Measurements from ENCODE around the gene BMI1. TPM values are rescaled to one million over a fixed set of nuclear protein-coding genes. Genes with fewer than 3 reads are reported as not detected.

Gene BMI1
- total and polyA plus RNA-seq, 2 experiments from 2014 or later: 2.3 to 10.7 TPM

DNA sequence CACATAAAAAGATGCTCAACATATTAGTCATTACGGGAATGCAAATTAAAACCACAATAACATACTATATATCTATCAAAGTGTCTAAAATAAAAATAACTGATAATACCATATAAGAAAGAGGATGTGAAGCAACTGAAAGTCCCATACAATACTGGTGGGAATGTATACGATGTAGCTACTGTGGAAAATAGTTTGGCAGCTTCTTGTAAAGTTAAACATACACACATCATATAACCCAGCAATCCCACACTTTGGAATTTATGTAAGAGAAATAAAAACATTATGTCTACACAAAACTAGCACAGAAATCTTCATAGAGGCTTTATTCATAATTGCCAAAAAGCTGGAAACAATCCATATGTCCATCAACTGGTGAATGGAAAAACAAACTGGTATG lies 15.2 kb upstream of the BMI1 start (continued):
- TF ChIP-seq, protein P1, sequence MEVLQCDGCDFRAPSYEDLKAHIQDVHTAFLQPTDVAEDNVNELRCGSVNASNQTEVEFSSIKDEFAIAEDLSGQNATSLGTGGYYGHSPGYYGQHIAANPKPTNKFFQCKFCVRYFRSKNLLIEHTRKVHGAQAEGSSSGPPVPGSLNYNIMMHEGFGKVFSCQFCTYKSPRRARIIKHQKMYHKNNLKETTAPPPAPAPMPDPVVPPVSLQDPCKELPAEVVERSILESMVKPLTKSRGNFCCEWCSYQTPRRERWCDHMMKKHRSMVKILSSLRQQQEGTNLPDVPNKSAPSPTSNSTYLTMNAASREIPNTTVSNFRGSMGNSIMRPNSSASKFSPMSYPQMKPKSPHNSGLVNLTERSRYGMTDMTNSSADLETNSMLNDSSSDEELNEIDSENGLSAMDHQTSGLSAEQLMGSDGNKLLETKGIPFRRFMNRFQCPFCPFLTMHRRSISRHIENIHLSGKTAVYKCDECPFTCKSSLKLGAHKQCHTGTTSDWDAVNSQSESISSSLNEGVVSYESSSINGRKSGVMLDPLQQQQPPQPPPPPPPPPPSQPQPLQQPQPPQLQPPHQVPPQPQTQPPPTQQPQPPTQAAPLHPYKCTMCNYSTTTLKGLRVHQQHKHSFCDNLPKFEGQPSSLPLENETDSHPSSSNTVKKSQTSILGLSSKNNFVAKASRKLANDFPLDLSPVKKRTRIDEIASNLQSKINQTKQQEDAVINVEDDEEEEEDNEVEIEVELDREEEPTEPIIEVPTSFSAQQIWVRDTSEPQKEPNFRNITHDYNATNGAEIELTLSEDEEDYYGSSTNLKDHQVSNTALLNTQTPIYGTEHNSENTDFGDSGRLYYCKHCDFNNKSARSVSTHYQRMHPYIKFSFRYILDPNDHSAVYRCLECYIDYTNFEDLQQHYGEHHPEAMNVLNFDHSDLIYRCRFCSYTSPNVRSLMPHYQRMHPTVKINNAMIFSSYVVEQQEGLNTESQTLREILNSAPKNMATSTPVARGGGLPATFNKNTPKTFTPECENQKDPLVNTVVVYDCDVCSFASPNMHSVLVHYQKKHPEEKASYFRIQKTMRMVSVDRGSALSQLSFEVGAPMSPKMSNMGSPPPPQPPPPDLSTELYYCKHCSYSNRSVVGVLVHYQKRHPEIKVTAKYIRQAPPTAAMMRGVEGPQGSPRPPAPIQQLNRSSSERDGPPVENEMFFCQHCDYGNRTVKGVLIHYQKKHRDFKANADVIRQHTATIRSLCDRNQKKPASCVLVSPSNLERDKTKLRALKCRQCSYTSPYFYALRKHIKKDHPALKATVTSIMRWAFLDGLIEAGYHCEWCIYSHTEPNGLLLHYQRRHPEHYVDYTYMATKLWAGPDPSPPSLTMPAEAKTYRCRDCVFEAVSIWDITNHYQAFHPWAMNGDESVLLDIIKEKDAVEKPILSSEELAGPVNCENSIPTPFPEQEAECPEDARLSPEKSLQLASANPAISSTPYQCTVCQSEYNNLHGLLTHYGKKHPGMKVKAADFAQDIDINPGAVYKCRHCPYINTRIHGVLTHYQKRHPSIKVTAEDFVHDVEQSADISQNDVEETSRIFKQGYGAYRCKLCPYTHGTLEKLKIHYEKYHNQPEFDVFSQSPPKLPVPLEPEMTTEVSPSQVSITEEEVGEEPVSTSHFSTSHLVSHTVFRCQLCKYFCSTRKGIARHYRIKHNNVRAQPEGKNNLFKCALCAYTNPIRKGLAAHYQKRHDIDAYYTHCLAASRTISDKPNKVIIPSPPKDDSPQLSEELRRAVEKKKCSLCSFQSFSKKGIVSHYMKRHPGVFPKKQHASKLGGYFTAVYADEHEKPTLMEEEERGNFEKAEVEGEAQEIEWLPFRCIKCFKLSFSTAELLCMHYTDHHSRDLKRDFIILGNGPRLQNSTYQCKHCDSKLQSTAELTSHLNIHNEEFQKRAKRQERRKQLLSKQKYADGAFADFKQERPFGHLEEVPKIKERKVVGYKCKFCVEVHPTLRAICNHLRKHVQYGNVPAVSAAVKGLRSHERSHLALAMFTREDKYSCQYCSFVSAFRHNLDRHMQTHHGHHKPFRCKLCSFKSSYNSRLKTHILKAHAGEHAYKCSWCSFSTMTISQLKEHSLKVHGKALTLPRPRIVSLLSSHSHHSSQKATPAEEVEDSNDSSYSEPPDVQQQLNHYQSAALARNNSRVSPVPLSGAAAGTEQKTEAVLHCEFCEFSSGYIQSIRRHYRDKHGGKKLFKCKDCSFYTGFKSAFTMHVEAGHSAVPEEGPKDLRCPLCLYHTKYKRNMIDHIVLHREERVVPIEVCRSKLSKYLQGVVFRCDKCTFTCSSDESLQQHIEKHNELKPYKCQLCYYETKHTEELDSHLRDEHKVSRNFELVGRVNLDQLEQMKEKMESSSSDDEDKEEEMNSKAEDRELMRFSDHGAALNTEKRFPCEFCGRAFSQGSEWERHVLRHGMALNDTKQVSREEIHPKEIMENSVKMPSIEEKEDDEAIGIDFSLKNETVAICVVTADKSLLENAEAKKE (CRISPR knock-in tag; IDR thresholded peaks at IDR 0.05): no peak
- TF ChIP-seq JUNB (IDR thresholded peaks at IDR 0.05; ENCODE audit: unreplicated experiment): no peak
- no peak for TF ChIP-seq EZH2phosphoT487 (IDR thresholded peaks at IDR 0.05; ENCODE audit: unreplicated experiment)
- TF ChIP-seq STAT1 (IDR thresholded peaks at IDR 0.05; ENCODE audit: unreplicated experiment): no peak
- no peak for TF ChIP-seq ZNF114 (CRISPR knock-in tag; IDR thresholded peaks at IDR 0.05)
- TF ChIP-seq, protein P2, sequence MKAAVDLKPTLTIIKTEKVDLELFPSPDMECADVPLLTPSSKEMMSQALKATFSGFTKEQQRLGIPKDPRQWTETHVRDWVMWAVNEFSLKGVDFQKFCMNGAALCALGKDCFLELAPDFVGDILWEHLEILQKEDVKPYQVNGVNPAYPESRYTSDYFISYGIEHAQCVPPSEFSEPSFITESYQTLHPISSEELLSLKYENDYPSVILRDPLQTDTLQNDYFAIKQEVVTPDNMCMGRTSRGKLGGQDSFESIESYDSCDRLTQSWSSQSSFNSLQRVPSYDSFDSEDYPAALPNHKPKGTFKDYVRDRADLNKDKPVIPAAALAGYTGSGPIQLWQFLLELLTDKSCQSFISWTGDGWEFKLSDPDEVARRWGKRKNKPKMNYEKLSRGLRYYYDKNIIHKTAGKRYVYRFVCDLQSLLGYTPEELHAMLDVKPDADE (IDR thresholded peaks at IDR 0.05): no peak
- TF ChIP-seq CREB1 (CRISPR knock-in tag; IDR thresholded peaks at IDR 0.05; ENCODE audit: low read depth): no peak
- TF ChIP-seq NANOG (IDR thresholded peaks at IDR 0.05; ENCODE audit: borderline replicate concordance): no peak
- no peak for TF ChIP-seq EZH2 (IDR thresholded peaks at IDR 0.05; ENCODE audit: low read depth, unreplicated experiment)
- TF ChIP-seq, protein P3, sequence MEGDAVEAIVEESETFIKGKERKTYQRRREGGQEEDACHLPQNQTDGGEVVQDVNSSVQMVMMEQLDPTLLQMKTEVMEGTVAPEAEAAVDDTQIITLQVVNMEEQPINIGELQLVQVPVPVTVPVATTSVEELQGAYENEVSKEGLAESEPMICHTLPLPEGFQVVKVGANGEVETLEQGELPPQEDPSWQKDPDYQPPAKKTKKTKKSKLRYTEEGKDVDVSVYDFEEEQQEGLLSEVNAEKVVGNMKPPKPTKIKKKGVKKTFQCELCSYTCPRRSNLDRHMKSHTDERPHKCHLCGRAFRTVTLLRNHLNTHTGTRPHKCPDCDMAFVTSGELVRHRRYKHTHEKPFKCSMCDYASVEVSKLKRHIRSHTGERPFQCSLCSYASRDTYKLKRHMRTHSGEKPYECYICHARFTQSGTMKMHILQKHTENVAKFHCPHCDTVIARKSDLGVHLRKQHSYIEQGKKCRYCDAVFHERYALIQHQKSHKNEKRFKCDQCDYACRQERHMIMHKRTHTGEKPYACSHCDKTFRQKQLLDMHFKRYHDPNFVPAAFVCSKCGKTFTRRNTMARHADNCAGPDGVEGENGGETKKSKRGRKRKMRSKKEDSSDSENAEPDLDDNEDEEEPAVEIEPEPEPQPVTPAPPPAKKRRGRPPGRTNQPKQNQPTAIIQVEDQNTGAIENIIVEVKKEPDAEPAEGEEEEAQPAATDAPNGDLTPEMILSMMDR (conservative IDR thresholded peaks at IDR 0.05; ENCODE audit: low read depth in 2 of 2): no peak
